Neural progenitor cell (in vitro differentiated cells): ENCODE data around the gene TLR3. TPM values are rescaled to one million over a fixed set of nuclear protein-coding genes. Genes with fewer than 3 reads are reported as not detected.

Source experiments
- DNase-seq: peaks from one replicate; pipeline ENCODE4 v3.0.0-alpha.2; 2016; ENCODE audit warnings: low spot score
- H2AFZ ChIP-seq: fragments of 200-600 bp; sonication (generic); replicated peaks from 2 replicates; pipeline ENCODE4 v1.6.1; 2016; ENCODE audit warnings: antibody characterized with exemption
- H3F3A ChIP-seq: fragments of 200-600 bp; sonication (generic); 2 replicates; pipeline ENCODE4 v1.6.1; 2016; ENCODE audit warnings: antibody characterized with exemption, low read depth
- H3K27ac ChIP-seq: fragments of 200-600 bp; sonication (generic); 2 replicates; pipeline ENCODE4 v1.5.1; 2016; ENCODE audit warnings: mild to moderate bottlenecking
- H3K27me3 ChIP-seq: fragments of 200-600 bp; sonication (generic); 2 replicates; pipeline ENCODE4 v1.6.1; 2016; ENCODE audit warnings: mild to moderate bottlenecking, moderate library complexity
- H3K36me3 ChIP-seq: fragments of 200-600 bp; sonication (generic); 2 replicates; pipeline ENCODE4 v1.5.1; 2016
- H3K4me1 ChIP-seq: fragments of 200-600 bp; sonication (generic); 2 replicates; pipeline ENCODE4 v1.6.1; 2016; ENCODE audit warnings: mixed run types
- H3K4me2 ChIP-seq: fragments of 200-600 bp; sonication (generic); 2 replicates; pipeline ENCODE4 v1.6.1; 2016
- H3K4me3 ChIP-seq: fragments of 200-600 bp; sonication (generic); 2 replicates; pipeline ENCODE4 v1.5.1; 2016
- H3K79me2 ChIP-seq: fragments of 200-600 bp; sonication (generic); 2 replicates; pipeline ENCODE4 v1.6.1; 2016; ENCODE audit warnings: low read depth
- H3K9ac ChIP-seq: fragments of 200-600 bp; sonication (generic); 2 replicates; pipeline ENCODE4 v1.6.1; 2016
- H3K9me3 ChIP-seq: fragments of 200-600 bp; sonication (generic); 2 replicates; pipeline ENCODE4 v1.5.1; 2016; ENCODE audit warnings: low read depth
- H4K20me1 ChIP-seq: fragments of 200-600 bp; sonication (generic); 2 replicates; pipeline ENCODE4 v1.6.1; 2016; ENCODE audit warnings: low read depth
- H3K27ac Mint-ChIP-seq: 3 replicates; pipeline ENCODE4 v1.8.0; 2021; ENCODE audit warnings: mixed read lengths
- H3K27me3 Mint-ChIP-seq: 2 replicates; pipeline ENCODE4 v1.8.0; 2022; ENCODE audit warnings: low read depth, mild to moderate bottlenecking, inconsistent platforms, moderate library complexity, mixed read lengths; ENCODE audit not compliant: insufficient read depth
- H3K36me3 Mint-ChIP-seq: 3 replicates; pipeline ENCODE4 v1.8.0; 2021; ENCODE audit warnings: mixed read lengths
- H3K4me1 Mint-ChIP-seq: 3 replicates; pipeline ENCODE4 v1.8.0; 2021; ENCODE audit warnings: mixed read lengths
- H3K4me3 Mint-ChIP-seq: 3 replicates; pipeline ENCODE4 v1.8.0; 2021; ENCODE audit warnings: mild to moderate bottlenecking, moderate library complexity, mixed read lengths
- H3K9me3 Mint-ChIP-seq: 3 replicates; pipeline ENCODE4 v1.8.0; 2020; ENCODE audit warnings: mixed read lengths
- CTCF ChIP-seq: fragments of 200-600 bp; sonication (generic); IDR thresholded peaks from 2 replicates; pipeline ENCODE4 v1.5.1; 2017; ENCODE audit warnings: antibody characterized with exemption, mild to moderate bottlenecking
- EZH2 ChIP-seq: fragments of 200-600 bp; sonication (generic); IDR thresholded peaks from 2 replicates; pipeline ENCODE4 v1.6.1; 2017; ENCODE audit warnings: antibody characterized with exemption, mild to moderate bottlenecking, moderate library complexity
- EZH2phosphoT487 ChIP-seq: fragments of 200-600 bp; sonication (generic); IDR thresholded peaks from 2 replicates; pipeline ENCODE4 v1.6.1; 2017; ENCODE audit warnings: antibody characterized with exemption
- total RNA-seq: library from RNA; depleted of rRNA; stranded (reverse); fragments of >200 nt; gene quantifications from 2 replicates; pipeline ENCODE4 v1.2.3, GENCODE V29; 2015; ENCODE audit warnings: low replicate concordance

The TLR3 gene
- total RNA-seq, 1 donor from 2014 or later: 0.92 TPM

GRCh38 chr4:186020793-186021407, 48.1 kb upstream of the TLR3 start:
- H3K27me3 Mint-ChIP-seq: peaks cover 12% of the 10 kb centered on the region
- Histone ChIP-seq H3K4me3 (no peak overlapping the region), H4K20me1 (no peaks in the 10 kb centered on the region), H3K4me1 (no peaks in the 10 kb centered on the region), H3F3A (no peaks in the 10 kb centered on the region), H3K4me2 (no peak overlapping the region), H3K9ac (no peak overlapping the region), H3K79me2 (no peaks in the 10 kb centered on the region), H3K36me3 (no peaks in the 10 kb centered on the region), H3K27ac (no peak overlapping the region), H3K9me3 (no peaks in the 10 kb centered on the region), H2AFZ (no peak overlapping the region), H3K27me3 (no peaks in the 10 kb centered on the region)
- H3K4me3 Mint-ChIP-seq: no peak overlapping the region
- DNase-seq: no peak
- H3K9me3 Mint-ChIP-seq: peaks cover 9% of the 10 kb centered on the region
- TF ChIP-seq EZH2 (no peak), EZH2phosphoT487 (no peak), CTCF (no peak)
- H3K27ac Mint-ChIP-seq: no peak overlapping the region
- peaks cover 13% of the 10 kb centered on the region for H3K4me1 Mint-ChIP-seq
- no peaks in the 10 kb centered on the region for H3K36me3 Mint-ChIP-seq

GRCh38 chr4:186021461-186022167, 47.3 kb upstream of the TLR3 start:
- Mint-ChIP-seq H3K4me1 (peaks cover 13% of the 10 kb centered on the region), H3K27me3 (peaks cover 12% of the 10 kb centered on the region), H3K27ac (no peak overlapping the region), H3K9me3 (peaks cover 9% of the 10 kb centered on the region), H3K36me3 (no peaks in the 10 kb centered on the region), H3K4me3 (no peak overlapping the region)
- peak overlapping the region; percentile 45 for H2AFZ ChIP-seq
- no peak overlapping the region for H3K4me3 ChIP-seq
- no peak overlapping the region for H3K27ac ChIP-seq
- peak; percentile 88 for DNase-seq
- H3K4me1 ChIP-seq: no peaks in the 10 kb centered on the region
- H3K36me3 ChIP-seq: no peaks in the 10 kb centered on the region
- no peaks in the 10 kb centered on the region for H3F3A ChIP-seq
- H4K20me1 ChIP-seq: no peaks in the 10 kb centered on the region
- no peak overlapping the region for H3K4me2 ChIP-seq
- H3K27me3 ChIP-seq: no peaks in the 10 kb centered on the region
- H3K79me2 ChIP-seq: no peaks in the 10 kb centered on the region
- TF ChIP-seq CTCF (peak; percentile 90), EZH2 (no peak)
- H3K9me3 ChIP-seq: no peaks in the 10 kb centered on the region
- H3K9ac ChIP-seq: no peak overlapping the region

GRCh38 chr4:186023975-186024374, 45.0 kb upstream of the TLR3 start:
- Histone ChIP-seq H3K79me2 (no peaks in the 10 kb centered on the region), H4K20me1 (no peaks in the 10 kb centered on the region), H3K4me3 (no peak overlapping the region), H3K27me3 (no peaks in the 10 kb centered on the region), H3F3A (peaks cover 16% of the 10 kb centered on the region), H3K27ac (no peak overlapping the region), H3K36me3 (no peaks in the 10 kb centered on the region), H3K9me3 (no peaks in the 10 kb centered on the region), H2AFZ (no peak overlapping the region), H3K4me2 (no peak overlapping the region), H3K9ac (no peak overlapping the region), H3K4me1 (no peaks in the 10 kb centered on the region)
- TF ChIP-seq EZH2phosphoT487: no peak
- no peak for TF ChIP-seq CTCF
- no peak for TF ChIP-seq EZH2
- H3K4me1 Mint-ChIP-seq: peaks cover 14% of the 10 kb centered on the region
- peaks cover 6% of the 10 kb centered on the region for H3K27me3 Mint-ChIP-seq
- peaks cover 9% of the 10 kb centered on the region for H3K9me3 Mint-ChIP-seq
- DNase-seq: no peak
- H3K27ac Mint-ChIP-seq: no peak overlapping the region
- H3K36me3 Mint-ChIP-seq: no peaks in the 10 kb centered on the region
- H3K4me3 Mint-ChIP-seq: no peak overlapping the region
